NB4 (cell line): Measurements from ENCODE around the gene GNG3.
"Not testable (repeated sequence)": the region's sequence is repeated elsewhere in the genome, so short reads cannot be mapped to it uniquely, and the experiment has no call there.

Source experiments
- DNase-seq: peaks from one replicate; pipeline ENCODE4 v3.0.0; 2010; ENCODE audit warnings: low read depth
- H3K4me3 ChIP-seq: one replicate; pipeline ENCODE4 v1.5.1; 2011; ENCODE audit warnings: mild to moderate bottlenecking, low read depth, low read length, moderate library complexity
- CTCF ChIP-seq: IDR thresholded peaks from one replicate; pipeline ENCODE4 v1.5.1; 2012; ENCODE audit warnings: low read depth, low read length
- MYC ChIP-seq: IDR thresholded peaks from 2 replicates; pipeline ENCODE4 v1.6.1; 2011; ENCODE audit warnings: low read depth, low read length
- POLR2A ChIP-seq: IDR thresholded peaks from 2 replicates; pipeline ENCODE4 v1.6.1; 2011; ENCODE audit warnings: mild to moderate bottlenecking; ENCODE audit not compliant: insufficient read length; ENCODE audit errors: extremely low read depth
- TF ChIP-seq, protein P1 (sequence below): IDR thresholded peaks from 2 replicates; pipeline ENCODE4 v1.6.1; 2011; ENCODE audit warnings: low read depth, low read length

Gene GNG3

GRCh38 chr11:62667460-62667859 is 40.0 kb upstream of the GNG3 start:
- peak overlapping the region; percentile 100 for H3K4me3 ChIP-seq
- peak; percentile 36 for DNase-seq
- TF ChIP-seq, protein P1, sequence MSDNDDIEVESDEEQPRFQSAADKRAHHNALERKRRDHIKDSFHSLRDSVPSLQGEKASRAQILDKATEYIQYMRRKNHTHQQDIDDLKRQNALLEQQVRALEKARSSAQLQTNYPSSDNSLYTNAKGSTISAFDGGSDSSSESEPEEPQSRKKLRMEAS: no peak
- peak; percentile 29 for TF ChIP-seq POLR2A

DNA sequence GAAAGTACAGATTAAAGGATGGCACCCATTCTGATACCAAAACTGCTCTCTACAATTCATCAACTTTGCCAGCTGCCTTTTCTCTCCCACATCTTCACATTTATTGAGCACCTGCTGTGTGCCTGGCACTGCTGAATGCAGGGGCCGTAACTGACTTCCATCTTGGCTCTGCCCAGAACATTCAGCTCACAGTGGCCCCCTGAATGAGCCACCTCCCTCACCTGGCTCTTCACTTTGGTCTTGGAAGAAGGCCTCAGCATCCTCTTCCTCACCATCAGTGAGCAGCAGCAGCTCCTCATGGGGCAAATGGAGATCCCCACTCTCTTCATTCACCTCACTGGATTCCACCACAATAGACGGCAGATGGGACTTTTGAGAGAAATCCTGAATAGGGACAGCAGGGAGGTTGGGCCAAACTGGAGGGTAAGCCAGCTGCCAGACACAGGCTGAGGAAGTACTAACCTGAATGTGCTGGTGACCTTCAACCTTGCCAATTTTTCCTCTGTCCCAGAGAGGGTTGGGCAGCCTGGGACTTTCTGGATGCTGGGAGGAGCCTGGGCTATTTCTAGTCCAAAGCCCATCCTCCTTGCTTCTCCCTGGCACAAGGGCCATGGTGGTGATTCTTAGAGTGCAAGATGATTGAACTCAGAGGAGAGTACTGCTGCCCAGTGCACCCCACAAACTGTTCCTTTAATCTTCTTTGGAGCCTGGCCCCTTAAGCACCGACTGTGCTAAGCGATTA is 37.9 kb upstream of the GNG3 start:
- peak; percentile 33 for DNase-seq
- H3K4me3 ChIP-seq: peak overlapping the region; percentile 86
- no peak for TF ChIP-seq POLR2A
- TF ChIP-seq CTCF: no peak
- TF ChIP-seq, protein P1: no peak
- TF ChIP-seq MYC: no peak

GRCh38 chr11:62671236-62671607 is 36.3 kb upstream of the GNG3 start:
- no peak for DNase-seq
- no peak for TF ChIP-seq POLR2A
- TF ChIP-seq, protein P1: peak; percentile 52
- TF ChIP-seq CTCF: no peak
- TF ChIP-seq MYC: peak; percentile 64
- H3K4me3 ChIP-seq: peak overlapping the region; percentile 86

DNA sequence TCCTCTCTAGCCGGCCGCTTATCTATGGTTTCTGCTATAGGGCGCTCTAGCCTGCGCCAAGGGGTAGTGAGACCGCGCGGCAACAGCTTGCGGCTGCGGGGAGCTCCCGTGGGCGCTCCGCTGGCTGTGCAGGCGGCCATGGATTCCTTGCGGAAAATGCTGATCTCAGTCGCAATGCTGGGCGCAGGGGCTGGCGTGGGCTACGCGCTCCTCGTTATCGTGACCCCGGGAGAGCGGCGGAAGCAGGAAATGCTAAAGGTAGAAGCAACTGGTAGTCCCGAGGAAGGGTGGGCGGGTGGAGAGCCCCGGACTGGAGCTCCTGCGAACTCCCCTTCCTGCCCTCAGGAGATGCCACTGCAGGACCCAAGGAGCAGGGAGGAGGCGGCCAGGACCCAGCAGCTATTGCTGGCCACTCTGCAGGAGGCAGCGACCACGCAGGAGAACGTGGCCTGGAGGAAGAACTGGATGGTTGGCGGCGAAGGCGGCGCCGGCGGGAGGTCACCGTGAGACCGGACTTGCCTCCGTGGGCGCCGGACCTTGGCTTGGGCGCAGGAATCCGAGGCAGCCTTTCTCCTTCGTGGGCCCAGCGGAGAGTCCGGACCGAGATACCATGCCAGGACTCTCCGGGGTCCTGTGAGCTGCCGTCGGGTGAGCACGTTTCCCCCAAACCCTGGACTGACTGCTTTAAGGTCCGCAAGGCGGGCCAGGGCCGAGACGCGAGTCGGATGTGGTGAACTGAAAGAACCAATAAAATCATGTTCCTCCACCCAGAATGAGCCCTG is 35.7 kb upstream of the GNG3 start, which contains the start of the genes LBHD1 and UQCC3:
Gene LBHD1 (minus strand): TSS at position 660 of the 782 bp plus-strand sequence. CDS start 2,236 bp downstream, outside the sequence.
Gene UQCC3 (plus strand): TSS at position 66 of the 782 bp plus-strand sequence. CDS start 73 bp downstream, at position 139.
- DNase-seq: peak; percentile 99
- peak within 1 kb of the TSS; percentile 86 for H3K4me3 ChIP-seq
- TF ChIP-seq POLR2A (peak; percentile 97), MYC (peak; percentile 85; the same call in 1 of the 2 replicates), CTCF (no peak)
- TF ChIP-seq, protein P1: peak; percentile 93

GRCh38 chr11:62673196-62673525 is 34.3 kb upstream of the GNG3 start:
- DNase-seq: no peak
- peak overlapping the region; percentile 86 for H3K4me3 ChIP-seq
- TF ChIP-seq CTCF: no peak
- TF ChIP-seq MYC: no peak
- TF ChIP-seq, protein P1: no peak

DNA sequence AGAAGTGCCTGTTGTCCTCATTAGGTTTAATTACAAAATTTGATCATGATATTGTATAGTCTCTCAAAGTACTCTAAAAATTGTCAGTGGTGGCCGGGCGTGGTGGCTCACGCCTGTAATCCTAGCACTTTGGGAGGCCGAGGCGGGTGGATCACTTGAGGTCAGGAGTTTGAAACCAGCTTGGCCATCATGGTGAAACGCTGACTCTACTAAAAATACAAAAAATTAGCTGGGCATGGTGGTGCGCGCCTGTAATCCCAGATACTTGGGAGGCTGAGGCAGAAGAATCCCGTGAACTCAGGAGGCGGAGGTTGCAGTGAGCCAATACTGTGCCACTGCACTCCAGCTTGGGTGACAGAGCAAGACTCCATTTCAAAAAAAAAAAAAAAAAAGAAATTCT is 32.1 kb upstream of the GNG3 start:
- not testable (repeated sequence) for H3K4me3 ChIP-seq, DNase-seq
